Nephron (organoid): Measurements from ENCODE around the gene USP8.

Source experiments
- H3K27ac Mint-ChIP-seq, 3 experiments: 2 replicates each; pipeline ENCODE4 v1.8.0; 2020; ENCODE audit warnings: mixed read lengths in 3 of 3, mild to moderate bottlenecking in 2 of 3, moderate library complexity in 1 of 3
- H3K27me3 Mint-ChIP-seq: 2 replicates; pipeline ENCODE4 v1.8.0; 2021; ENCODE audit warnings: low read depth, mild to moderate bottlenecking, moderate library complexity, mixed read lengths
- H3K36me3 Mint-ChIP-seq: 2 replicates; pipeline ENCODE4 v1.8.0; 2020; ENCODE audit warnings: low read depth, mixed read lengths
- H3K4me1 Mint-ChIP-seq: 2 replicates; pipeline ENCODE4 v1.8.0; 2020; ENCODE audit warnings: mixed read lengths
- H3K4me3 Mint-ChIP-seq, 3 experiments: 2 replicates each; pipeline ENCODE4 v1.8.0; 2020; ENCODE audit warnings: mild to moderate bottlenecking in 3 of 3, mixed read lengths in 3 of 3, moderate library complexity in 2 of 3
- H3K9me3 Mint-ChIP-seq: 2 replicates; pipeline ENCODE4 v1.8.0; 2020; ENCODE audit warnings: mixed read lengths
- CTCF ChIP-seq, 3 experiments: fragments of 200-600 bp; sonication (generic); IDR thresholded peaks; one replicate each; pipeline ENCODE4 v1.5.0; 2021; ENCODE audit warnings: antibody characterized with exemption in 3 of 3; ENCODE audit not compliant: unreplicated experiment in 3 of 3

The USP8 gene

GRCh38 chr15:50463423-50464358, 39.5 kb downstream of the USP8 start:
- H3K27me3 Mint-ChIP-seq, result no peaks in the 10 kb centered on the region
- no peaks in the 10 kb centered on the region for H3K9me3 Mint-ChIP-seq
- H3K36me3 Mint-ChIP-seq, result peaks cover 38% of the 10 kb centered on the region
- H3K4me3 Mint-ChIP-seq, result no peak overlapping the region
- no peaks in the 10 kb centered on the region for H3K4me1 Mint-ChIP-seq
- H3K27ac Mint-ChIP-seq, result peak overlapping the region in 2 of 3 experiments; percentile 29 to 70
- no peak for TF ChIP-seq CTCF (IDR thresholded peaks at IDR 0.05; ENCODE audit: unreplicated experiment in 3 of 3)

GRCh38 chr15:50471072-50471471, 46.9 kb downstream of the USP8 start:
- H3K4me3 Mint-ChIP-seq, result no peak overlapping the region
- peaks cover 54% of the 10 kb centered on the region for H3K36me3 Mint-ChIP-seq
- H3K4me1 Mint-ChIP-seq, result no peaks in the 10 kb centered on the region
- H3K27ac Mint-ChIP-seq, result no peak overlapping the region
- TF ChIP-seq CTCF (IDR thresholded peaks at IDR 0.05; ENCODE audit: unreplicated experiment in 3 of 3), result no peak
- no peaks in the 10 kb centered on the region for H3K9me3 Mint-ChIP-seq
- no peaks in the 10 kb centered on the region for H3K27me3 Mint-ChIP-seq

- H3K27ac Mint-ChIP-seq, result no peak overlapping the region
- no peaks in the 10 kb centered on the region for H3K27me3 Mint-ChIP-seq
- no peaks in the 10 kb centered on the region for H3K9me3 Mint-ChIP-seq
- H3K36me3 Mint-ChIP-seq, result peaks cover 58% of the 10 kb centered on the region
- no peak overlapping the region for H3K4me3 Mint-ChIP-seq
- H3K4me1 Mint-ChIP-seq, result no peaks in the 10 kb centered on the region
- no peak for TF ChIP-seq CTCF (IDR thresholded peaks at IDR 0.05; ENCODE audit: unreplicated experiment in 3 of 3)
Measured at GRCh38 chr15:50476143-50476542, 51.9 kb downstream of the USP8 start.

- Mint-ChIP-seq H3K4me1 (no peaks in the 10 kb centered on the region), H3K4me3 (no peak overlapping the region), H3K9me3 (no peaks in the 10 kb centered on the region), H3K27ac (no peak overlapping the region), H3K36me3 (peaks cover 73% of the 10 kb centered on the region), H3K27me3 (no peaks in the 10 kb centered on the region)
- no peak for TF ChIP-seq CTCF (IDR thresholded peaks at IDR 0.05; ENCODE audit: unreplicated experiment in 3 of 3)
Measured at GRCh38 chr15:50484781-50485180, 60.6 kb downstream of the USP8 start.

- H3K4me3 Mint-ChIP-seq, result no peak overlapping the region
- TF ChIP-seq CTCF (IDR thresholded peaks at IDR 0.05; ENCODE audit: unreplicated experiment in 3 of 3), result no peak
- H3K27me3 Mint-ChIP-seq, result no peaks in the 10 kb centered on the region
- H3K9me3 Mint-ChIP-seq, result no peaks in the 10 kb centered on the region
- H3K4me1 Mint-ChIP-seq, result no peaks in the 10 kb centered on the region
- H3K36me3 Mint-ChIP-seq, result peaks cover 76% of the 10 kb centered on the region
- no peak overlapping the region for H3K27ac Mint-ChIP-seq
Measured at GRCh38 chr15:50485389-50485788, 61.2 kb downstream of the USP8 start.

- H3K27ac Mint-ChIP-seq, result no peak overlapping the region
- H3K36me3 Mint-ChIP-seq, result peaks cover 75% of the 10 kb centered on the region
- TF ChIP-seq CTCF (IDR thresholded peaks at IDR 0.05; ENCODE audit: unreplicated experiment in 3 of 3), result no peak
- H3K4me3 Mint-ChIP-seq, result no peak overlapping the region
- no peaks in the 10 kb centered on the region for H3K4me1 Mint-ChIP-seq
- H3K9me3 Mint-ChIP-seq, result no peaks in the 10 kb centered on the region
- H3K27me3 Mint-ChIP-seq, result no peaks in the 10 kb centered on the region
Measured at GRCh38 chr15:50487287-50487686, 63.1 kb downstream of the USP8 start.
